ENCODE data around the gene AZIN2. TPM values are rescaled to one million over a fixed set of nuclear protein-coding genes. Genes with fewer than 3 reads are reported as not detected.

The AZIN2 gene
- total RNA-seq = 6.9 and 9.2 TPM in 2 replicates

DNA sequence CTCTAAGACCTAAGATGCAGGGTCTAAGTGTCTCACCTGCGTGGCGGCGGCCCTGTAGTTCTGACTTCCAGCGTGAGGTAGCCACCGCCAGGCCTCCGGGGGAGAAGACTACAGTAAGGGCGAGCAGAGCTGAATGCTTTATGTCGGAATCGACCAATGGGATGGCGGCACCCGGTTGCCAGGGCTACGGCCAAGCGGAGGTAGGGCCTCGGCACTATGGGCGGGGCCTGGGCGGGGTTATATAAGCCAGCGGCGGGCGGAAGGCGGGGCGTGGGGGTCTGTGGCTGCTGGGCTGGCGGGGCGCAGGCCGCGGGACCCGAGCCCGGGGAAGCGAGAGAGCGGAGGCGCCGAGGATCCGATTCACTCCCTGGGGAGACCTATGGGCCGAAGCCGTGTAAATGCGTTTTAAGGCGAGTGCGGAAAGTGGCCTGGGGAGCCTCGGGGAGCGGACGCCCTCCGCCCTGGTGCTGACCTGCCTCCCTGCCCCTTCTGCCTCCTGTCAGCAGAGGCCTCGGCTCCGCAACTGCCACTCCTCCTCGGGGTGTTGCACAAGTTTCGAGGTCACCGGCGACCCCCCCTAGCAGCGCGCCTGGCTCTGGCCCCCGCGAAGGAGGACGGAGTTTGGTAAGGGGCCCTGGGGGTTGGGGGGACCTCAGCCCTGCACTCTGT lies at the start of gene AZIN2:
Gene AZIN2 (plus strand): TSS at position 269 of the 669 bp plus-strand sequence. CDS start 1,097 bp downstream, outside the sequence.

GRCh38 chr1:33036526-33037503 lies 44.1 kb upstream of the AZIN2 start, which contains the start of gene AK2:
Gene AK2, minus strand, starts transcription at chr1:33036883. Its CDS starts 55 bp downstream, at chr1:33036828.

Other genes with a start within 250 kb of the AZIN2 start
- gene FNDC5, start 210.2 kb upstream of the AZIN2 start, total RNA-seq = 1.2 and 1.4 TPM in 2 replicates
- not detected in 2 replicates for gene HPCA, start 194.7 kb upstream of the AZIN2 start, total RNA-seq
- 30.8 and 49.7 TPM in 2 replicates for gene TMEM54, start 179.8 kb upstream of the AZIN2 start, total RNA-seq
- gene RNF19B, start 116.3 kb upstream of the AZIN2 start, total RNA-seq = 9.4 and 17.2 TPM in 2 replicates
- 73.6 and 91.1 TPM in 2 replicates for gene AK2, start 44.3 kb upstream of the AZIN2 start, total RNA-seq
- 5.7 and 10.3 TPM in 2 replicates for gene TRIM62, start 100.9 kb downstream of the AZIN2 start, total RNA-seq
- gene ZNF362, start 175.3 kb downstream of the AZIN2 start, total RNA-seq = 8.2 and 8.5 TPM in 2 replicates
- gene A3GALT2, start 239.9 kb downstream of the AZIN2 start, total RNA-seq = not detected in 2 replicates